Measurements from ENCODE around the gene SEPTIN8.

DNA sequence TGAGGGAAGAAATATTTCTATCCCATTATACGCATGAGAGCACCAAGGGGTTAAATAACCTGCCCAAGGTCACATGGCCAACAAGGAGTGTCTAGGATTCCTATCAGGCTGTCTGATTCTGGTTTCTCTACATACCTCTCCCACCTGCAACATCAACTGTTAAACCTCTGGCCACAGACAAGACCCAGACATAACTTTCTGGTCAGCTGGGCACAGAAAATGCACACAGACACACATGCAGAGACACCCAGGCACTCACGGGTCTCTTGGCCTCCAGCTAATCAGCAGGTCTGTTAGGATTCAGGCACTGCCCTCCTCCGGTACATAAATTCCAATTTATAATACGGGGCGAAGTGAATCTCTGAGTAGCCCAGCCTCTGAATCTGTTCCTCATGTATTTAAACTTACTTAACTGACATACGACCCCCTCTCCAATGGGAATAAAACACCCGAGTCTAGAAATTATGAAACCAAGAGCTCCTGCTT, 1.5 kb downstream of the SEPTIN8 start:
- TF ChIP-seq EZH2 (IDR thresholded peaks at IDR 0.05; ENCODE audit: borderline replicate concordance, low read depth, low read length, severe bottlenecking), result no peak
- TF ChIP-seq, protein P1, sequence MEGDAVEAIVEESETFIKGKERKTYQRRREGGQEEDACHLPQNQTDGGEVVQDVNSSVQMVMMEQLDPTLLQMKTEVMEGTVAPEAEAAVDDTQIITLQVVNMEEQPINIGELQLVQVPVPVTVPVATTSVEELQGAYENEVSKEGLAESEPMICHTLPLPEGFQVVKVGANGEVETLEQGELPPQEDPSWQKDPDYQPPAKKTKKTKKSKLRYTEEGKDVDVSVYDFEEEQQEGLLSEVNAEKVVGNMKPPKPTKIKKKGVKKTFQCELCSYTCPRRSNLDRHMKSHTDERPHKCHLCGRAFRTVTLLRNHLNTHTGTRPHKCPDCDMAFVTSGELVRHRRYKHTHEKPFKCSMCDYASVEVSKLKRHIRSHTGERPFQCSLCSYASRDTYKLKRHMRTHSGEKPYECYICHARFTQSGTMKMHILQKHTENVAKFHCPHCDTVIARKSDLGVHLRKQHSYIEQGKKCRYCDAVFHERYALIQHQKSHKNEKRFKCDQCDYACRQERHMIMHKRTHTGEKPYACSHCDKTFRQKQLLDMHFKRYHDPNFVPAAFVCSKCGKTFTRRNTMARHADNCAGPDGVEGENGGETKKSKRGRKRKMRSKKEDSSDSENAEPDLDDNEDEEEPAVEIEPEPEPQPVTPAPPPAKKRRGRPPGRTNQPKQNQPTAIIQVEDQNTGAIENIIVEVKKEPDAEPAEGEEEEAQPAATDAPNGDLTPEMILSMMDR (IDR thresholded peaks at IDR 0.05; ENCODE audit: borderline replicate concordance, extremely low read depth, low read length, poor library complexity, severe bottlenecking), result no peak
